NCI-H1417 treated with DMSO at 0.1 percent for 48 hours (cell line): ENCODE data around the gene MYO1C.
A peak's percentile ranks its signal among the peaks of the same experiment; 100 is the strongest.
"Not testable (repeated sequence)": the region's sequence is repeated elsewhere in the genome, so short reads cannot be mapped to it uniquely, and the experiment has no call there.

Experiments used
- DNase-seq: peaks from one replicate; lab custom pipeline; 2025; lab: John Stamatoyannopoulos, UW

Gene MYO1C

DNA sequence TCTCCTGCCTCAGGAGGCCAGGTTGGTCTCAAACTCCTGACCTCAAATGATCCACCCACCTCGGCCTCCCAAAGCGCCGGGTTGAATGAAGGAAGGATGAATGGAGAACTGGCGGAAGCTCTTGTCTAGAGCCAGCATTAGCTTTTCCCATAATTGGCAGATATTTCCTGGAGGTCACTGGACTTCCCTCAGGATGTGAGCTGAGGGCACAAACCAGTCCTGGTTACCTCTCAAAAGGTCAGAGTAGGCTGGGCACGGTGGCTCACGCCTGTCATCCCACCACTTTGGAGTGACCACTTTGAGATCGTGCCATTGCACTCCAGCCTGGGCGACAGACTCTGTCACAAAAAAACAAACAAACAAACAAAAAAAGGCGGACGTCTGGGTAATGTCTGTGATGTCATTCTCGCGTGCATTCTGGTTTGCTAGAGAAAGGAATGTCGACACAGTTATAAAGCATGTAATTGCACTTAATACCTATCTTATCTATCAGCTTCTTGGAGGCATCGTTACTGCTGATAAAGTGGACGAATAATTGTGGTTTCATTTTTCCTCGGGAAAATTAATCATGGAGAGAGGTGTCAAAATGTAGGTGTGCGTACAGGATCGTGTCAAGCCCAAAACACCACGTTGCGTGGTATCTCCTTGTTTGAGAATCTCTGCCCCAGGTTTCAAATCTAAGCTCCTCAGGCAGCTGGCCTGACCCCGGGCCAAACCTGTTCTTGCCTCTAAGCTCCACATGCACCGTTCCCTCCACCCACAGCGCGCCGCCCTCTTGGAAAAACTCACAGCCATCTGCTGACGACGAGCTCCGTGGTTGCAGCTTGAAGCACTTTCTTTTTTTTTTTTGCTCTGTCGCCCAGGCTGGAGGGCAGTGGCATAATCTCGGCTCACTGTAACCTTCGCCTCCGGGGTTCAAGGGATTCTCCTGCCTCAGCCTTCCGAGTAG is 30.0 kb downstream of the MYO1C start:
- DNase-seq, result no peak

DNA sequence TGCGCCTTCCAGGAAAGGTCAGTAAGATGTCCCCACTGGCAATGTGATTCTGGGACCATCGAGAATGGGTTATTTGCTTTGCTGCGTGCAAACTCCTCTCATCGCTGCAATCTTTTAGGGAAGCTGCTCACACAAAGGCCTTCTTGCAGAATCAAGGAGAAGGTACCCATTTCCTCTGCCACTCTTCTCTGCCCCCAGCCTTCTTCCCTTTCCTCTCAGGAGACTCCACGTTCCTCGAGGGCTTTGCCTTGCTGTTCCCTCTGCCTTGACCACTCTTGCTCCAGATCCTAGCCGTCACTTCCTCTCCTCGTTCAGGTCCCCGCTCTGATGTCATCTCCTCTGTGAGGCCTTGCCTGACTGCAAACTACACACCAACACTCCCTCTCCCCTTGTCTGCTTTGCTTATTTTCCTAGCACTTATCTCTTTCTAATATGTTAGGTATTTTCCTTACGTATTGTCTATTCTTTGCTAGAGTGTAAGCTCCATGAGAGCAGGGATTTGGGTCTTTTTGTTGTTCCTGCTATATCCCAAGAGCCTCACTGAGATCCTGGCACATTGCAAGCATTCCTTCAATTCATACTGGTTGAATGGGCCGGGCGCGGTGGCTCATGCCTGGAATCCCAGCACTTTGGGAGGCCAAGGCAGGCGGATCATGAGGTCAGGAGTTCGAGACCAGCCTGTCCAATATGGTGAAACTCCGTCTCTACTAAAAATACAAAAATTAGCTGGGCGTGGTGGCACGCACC is 31.1 kb downstream of the MYO1C start:
- DNase-seq, result no peak

DNA sequence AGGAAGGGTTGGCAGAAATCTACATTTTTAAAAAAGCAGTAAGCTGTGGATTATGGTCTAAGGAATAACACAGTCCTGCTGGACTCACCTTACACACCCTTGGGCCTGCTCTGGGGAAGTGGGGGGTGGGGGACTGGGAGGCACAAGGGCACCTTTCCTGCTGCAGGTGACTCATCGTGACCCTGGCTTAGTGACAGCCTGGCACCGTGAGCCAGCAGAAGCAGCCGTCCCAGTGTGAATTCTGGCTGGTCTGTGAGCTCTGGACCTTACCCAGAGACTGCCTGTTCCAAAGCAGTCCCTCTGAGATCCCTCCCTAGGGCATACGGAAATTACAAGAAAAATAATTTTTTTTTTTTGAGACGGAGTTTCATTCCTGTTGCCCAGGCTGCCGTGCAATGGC is 32.3 kb downstream of the MYO1C start:
- no peak for DNase-seq

DNA sequence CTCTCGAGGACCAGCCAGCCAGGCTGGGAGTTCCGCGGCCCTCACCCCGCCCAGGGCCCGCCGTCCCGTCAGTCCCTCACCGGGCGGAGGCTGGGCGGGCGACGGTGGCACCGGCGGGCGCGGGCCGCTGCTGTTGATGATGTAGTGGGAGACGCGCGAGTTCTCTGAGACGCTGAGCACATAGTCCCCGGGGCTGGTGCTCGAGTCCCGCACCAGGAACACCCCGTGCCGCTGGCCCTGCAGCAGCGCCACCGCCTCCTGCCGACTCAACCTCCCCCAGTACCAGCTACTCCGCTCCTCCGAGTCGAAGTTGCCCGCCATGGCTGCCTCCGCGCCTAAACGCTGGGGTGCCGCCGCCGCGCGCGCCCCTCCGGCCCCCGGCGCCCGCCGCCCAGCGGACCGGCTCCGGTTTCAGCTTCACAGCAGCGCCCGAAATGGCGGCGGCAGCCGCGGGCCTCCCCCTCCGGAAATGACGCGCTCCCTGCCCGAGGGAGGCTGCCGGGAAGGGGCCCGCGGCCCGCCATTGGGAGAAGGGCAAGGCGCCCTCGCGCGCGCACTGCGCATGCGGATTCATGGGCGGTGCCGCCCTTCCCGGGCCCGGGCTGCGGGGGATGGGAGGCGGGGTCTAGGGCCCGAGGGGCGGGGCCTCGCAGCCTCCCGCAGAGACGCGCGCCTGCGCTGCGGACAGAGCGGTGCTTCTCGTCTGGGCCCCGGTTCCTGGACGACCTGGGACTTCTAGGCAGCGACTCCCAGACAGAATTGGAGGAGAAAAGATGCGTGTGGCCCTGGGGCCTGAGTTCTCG is 36.5 kb downstream of the MYO1C start, which contains the start of gene CRK:
Gene CRK, minus strand, starts transcription at position 436 of the 803 bp plus-strand sequence. Its CDS starts 115 bp downstream, at position 321.
- peak; percentile 53 for DNase-seq

DNA sequence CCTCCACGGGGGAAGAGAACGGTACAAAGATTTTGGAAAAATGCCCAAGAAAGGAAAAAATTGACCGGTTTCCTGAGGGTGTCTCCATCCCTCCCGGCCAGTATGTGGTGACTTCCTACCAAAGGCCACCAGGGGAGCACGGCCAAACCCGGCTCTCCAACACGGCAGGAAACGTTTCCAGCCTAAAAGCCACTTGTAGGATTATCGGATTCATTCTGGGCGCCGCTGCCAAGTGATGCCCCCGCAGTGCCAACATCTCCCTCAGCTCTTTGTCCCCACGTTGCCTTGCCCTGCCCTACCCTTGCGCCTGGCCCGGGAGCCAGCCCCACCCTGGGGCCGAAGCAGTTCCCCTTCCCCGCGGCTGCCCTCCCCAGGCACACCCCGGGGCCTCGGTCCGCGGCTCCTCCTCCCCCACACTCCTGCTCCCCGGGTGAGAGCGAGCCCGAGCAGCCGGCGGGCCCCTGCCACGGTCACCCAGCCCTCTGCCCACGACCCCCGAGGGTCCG is 37.1 kb downstream of the MYO1C start:
- DNase-seq, result no peak

DNA sequence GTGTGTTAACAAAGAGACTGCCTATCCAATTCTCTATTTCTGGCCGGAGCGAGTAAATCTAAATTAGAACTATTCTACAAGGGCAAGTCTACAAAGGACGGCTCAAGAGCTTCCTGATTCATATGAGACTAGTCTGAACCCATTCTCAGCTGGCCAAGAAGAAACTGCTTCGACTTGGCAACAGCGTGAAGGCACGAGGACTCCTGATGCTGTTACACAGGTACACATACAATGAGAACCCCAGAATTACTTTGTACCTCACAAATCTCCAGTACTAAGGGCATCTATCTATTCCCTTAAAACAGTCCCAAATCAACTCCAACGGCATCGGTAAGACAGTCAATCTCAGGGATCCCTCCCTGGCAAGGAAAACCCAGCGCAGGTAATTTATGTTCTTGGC is 37.9 kb downstream of the MYO1C start:
- no peak for DNase-seq

DNA sequence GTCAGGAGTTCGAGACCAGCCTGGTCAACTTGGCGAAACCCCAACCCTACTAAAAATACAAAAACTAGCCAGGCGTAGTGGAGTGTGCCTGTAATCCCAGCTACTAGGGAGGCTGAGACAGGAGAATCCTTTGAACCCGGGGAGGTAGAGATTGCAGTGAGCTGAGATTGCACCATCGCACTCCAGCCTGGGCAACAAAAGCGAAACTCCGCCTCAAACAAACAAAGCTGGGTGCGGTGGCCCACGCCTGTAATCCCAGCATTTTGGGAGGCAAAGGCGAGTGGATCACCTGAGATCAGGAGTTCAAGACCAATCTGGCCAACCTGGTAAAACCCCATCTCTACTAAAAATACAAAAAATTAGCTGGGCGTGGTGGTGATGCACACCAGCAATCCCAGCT is 38.8 kb downstream of the MYO1C start:
- DNase-seq, result not testable (repeated sequence)

DNA sequence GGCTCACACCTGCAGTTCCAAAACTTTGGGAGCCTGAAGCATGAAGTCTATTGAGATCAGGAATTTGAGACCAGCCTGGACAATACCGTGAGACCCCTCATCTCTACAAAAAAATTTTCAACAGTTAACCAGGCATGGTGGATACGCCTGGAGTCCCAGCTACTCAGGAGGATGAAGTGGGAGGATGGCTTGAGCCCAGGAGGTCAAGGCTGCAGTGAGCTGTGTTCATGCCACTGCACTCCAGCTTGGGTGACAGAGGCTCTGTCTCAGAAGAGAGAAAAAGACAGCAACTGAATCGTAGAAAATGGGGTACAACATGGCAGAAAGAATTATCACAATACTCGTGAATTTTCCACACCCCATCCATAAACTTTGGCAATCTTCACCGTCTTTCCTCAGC is 39.6 kb downstream of the MYO1C start:
- DNase-seq, result no peak

DNA sequence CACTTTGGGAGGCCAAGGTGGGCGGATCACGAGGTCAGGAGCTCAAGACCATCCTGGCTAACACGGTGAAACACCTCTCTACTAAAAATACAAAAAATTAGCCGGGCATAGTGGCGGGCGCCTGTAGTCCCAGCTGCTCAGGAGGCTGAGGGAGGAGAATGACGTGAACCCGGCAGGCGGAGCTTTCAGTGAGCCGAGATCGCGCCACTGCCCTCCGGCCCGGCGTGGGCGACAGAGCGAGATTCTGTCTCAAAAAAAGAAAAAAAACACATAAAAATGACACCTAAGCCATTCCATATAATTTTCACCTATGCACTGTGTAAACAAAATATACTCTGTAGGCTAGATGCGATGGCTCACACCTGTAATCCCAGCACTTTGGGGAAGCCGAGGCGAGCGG is 42.2 kb downstream of the MYO1C start:
- DNase-seq, result not testable (repeated sequence)

DNA sequence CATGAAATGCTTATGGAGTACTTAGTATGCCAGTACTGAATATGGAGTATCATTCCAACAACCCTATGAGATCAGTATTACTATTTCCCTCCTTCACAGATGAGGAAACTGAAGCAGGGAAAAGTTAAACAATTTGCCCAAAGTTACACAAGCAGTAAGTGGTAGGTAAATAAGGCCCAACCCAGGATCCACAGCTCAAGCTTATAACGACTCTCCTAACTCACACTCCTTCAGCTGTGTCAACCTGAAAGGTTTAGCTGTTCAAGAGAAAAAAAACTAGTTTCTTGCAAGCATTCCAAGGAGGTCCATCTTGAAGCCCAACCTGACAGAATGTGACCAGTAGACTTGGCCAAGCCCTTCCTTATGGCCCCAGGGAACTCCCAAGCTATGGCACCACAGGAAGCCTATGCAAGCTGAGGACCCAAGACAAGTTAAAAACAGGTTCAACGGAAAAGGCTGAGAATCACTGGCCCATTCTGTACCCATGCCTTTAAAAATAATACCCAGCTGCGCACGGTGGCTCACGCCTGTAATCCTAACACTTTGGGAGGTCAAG is 43.0 kb downstream of the MYO1C start:
- DNase-seq, result no peak

DNA sequence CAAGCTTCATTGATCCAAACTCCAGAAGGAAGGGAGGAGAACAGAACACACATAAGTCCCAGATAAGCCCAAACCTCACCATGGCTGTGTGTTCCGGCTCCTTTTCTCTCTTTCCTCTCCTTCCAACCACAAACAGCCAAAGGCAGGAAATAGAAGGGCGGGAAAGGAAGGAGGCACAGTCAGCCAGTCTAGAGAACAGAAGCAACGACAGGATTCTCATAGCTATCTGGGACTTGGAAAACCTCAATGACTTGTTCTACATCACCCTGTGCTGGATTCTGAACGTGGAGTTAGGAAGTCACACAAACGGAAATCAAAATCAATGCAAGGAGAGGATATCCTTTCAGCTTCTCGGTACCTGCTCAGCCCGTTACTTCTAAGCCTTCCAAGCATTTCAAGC is 45.4 kb downstream of the MYO1C start:
- DNase-seq, result no peak

DNA sequence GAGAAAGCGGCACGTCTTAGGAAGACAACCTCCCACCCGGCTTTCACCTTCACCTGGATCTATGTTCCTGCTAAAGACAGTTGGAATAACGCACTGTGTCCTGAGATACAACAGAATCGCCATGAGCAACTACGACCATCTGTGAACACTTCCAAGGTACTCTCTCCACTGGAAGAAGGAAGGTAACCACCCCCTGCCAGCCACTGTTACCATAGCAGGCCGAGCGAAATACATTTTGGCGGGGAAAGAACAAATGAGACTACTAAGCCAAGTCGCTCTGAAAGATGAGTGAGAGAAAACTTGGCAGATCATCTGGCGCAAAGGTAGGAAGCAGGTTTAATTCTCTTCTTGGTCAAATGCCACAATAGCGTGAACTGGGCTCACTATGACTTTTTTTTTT is 46.3 kb downstream of the MYO1C start:
- DNase-seq, result no peak

DNA sequence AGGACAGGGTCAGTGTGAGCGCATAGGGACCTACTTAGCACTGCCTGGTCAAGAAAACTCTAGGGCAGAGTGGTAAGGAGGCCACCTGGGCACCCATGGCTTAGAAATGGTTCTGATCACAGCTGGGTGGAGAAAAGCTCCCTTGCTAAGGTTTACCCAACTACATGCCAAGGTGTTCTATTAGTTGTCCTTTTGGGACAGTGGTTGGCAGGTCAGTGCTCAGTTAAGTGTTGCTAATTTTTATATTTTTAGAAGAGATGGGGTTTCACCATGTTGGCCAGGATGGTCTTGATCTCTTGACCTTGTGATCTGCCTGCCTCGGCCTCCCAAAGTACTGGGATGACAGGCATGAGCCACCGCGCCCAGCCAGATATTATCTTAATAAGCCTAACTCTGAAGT is 46.8 kb downstream of the MYO1C start:
- DNase-seq, result not testable (repeated sequence)

DNA sequence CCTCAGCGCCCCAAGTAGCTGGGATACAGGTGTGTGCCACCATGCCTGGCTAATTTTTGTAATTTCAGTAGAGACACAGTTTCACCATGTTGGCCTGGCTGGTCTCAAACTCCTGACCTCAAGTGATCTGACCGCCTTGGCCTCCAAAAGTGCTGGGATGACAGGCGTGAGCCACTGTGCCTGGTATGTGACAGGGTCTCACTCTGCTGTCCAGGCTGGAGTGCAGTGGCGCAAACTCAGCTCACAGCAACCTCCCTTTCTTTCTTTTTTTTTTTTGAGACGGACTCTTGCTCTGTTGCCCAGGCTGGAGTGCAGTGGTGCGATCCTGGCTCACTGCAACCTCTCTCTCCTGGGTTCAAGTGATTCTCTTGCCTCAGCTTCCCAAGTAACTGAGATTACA is 49.8 kb downstream of the MYO1C start:
- not testable (repeated sequence) for DNase-seq

DNA sequence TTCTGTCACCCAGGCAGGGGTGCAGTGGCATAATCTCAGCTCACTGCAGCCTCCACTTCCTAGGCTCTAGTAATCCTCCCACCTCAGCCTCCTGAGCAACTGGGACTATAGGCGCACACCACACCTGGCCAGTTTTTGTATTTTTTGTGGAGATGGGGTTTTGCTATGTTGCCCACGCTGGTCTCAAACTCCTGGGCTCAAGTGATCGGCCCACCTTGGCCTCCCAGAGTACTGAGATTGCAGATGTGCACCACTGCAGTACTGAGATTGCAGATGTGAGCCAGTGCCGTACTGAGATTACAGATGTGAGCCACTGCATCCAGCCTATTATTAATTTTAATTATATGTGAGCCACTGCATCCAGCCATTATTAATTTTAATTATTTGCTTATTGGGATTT is 50.3 kb downstream of the MYO1C start:
- no peak for DNase-seq

DNA sequence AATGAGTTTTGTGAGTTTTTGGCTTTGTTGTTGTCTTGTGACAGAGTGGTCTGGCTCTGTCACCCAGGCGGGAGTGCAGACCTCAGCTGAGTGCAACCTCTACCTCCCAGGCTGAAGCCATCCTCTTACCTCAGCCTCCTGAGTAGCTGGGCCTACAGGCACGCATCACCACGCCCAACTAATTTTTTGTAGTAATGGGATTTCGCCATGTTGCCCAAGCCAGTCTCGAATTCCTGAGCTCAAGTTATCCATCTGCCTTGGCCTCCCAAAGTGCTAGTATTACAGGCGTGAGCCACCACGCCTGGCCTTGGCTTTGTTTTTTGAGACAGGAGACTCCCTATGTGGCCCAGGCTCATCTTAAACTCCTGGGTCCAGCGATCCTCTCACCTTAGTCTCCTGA is 51.6 kb downstream of the MYO1C start:
- DNase-seq, result no peak

DNA sequence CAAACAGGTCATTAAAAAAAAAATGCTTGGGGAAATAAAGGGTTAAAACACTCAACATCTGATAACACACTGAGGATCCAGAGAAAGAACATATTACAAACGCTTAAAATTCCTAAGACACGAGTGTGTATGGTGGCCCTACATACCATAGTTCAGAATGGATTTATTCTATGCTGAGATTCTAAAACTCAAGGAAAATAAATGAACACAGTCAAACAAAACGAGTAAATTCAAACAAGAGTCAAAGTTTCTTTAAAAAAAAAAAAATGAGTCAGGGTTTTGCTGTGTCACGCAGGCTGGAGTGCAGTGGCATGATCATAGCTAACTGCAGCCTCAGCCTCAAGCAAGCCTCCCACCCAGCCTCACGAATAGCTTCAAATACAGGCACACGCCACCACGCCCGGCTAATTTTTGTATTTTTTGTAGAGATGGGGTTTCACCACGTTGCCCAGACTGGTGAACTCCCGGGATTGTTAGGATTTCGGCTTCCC is 53.8 kb downstream of the MYO1C start:
- no peak for DNase-seq

DNA sequence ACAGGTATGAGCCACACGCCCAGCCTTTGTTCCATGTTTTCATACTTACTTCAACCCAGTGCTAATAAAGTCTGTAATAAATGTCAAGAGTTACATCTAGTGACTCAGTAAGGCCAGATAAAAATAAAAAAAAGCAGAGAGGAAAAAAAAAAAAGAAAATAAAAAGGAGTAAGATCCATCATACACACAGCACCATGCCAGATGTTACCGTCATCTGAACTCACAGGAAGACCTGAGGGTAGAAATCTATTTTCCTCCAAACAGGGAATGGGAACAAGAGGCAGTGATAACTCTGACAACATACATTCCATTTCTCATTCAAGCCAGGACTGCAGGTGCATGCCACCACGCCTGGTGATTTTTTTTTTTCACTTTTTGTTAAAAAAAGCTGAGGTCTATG is 57.2 kb downstream of the MYO1C start:
- no peak for DNase-seq

DNA sequence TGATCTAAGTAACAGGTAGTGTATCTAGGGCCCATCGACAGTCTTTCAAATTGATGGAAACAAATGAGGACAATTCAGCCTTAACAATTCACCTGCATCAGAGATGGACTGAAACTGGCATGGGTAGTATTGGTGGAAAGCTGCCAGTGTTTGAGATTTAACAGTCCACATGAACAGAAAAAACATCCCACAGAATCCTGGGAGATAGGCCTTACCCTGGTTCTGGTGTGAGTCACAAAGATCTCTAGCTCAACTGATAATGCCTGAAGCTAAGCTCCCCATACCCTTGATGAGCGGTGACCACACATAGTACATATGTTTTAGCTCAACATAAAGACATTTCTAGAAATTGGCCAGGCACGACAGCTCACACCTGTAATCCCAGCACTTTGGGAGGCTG is 58.3 kb downstream of the MYO1C start:
- no peak for DNase-seq

DNA sequence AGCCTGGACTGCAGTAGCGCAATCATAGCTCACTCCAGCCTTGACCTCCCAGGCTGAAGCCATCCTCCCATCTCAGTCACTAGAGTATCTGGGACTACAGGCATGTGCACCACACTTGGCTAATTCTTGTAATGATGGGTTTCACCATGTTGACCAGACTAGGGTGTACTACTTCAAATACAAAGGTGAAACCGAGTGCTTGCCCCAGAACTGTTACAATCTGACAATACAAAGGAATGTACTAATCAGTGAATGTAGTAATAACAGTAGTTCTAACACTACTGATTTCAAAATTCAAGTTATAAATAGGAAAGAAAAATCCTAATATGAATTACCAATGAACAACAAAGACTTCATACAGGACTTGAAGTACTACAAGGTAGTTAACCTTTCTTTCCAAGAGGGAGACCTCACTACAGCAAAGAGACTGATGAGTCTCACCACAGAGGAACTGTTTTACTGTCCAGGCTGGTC is 60.8 kb downstream of the MYO1C start:
- no peak for DNase-seq

DNA sequence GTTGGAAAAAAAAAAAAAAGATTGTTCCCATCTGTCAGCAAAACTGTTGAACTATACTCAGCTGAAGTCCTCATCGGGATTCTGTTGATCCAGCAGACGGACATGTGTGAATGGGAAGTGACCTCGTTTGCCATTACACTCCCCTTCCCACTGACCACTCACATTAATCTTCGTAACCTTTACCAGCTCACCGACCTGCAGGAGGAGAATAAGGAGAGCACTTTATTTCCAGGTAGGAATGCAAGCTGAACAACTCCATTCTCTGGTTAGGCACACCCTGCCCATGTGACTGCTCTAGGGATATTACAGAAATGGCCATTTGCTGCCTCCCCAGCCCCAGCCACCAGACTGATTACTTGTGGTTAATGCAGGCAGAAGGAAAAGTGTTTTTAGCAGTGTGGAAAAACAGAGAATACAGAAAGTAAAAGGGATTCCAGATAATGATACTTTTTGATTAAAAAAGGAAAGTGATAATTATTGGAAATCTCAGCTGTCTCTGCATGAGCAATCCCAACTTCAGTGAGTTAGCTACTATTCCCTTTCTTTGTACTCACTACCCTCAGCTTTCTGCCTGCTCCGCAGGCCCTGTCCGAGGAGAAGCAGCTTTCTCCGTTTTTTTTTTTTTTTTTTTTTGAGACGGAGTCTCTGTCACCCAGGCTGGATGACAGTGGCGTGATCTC is 68.9 kb downstream of the MYO1C start:
- DNase-seq, result no peak
